ENCODE data around the gene TSPAN4.
A peak's percentile ranks its signal among the peaks of the same experiment; 100 is the strongest.

TSPAN4 gene

GRCh38 chr11:889257-889656 is 46.6 kb downstream of the TSPAN4 start:
- no peak for DNase-seq (ENCODE audit: low read depth in 2 of 2)

- DNase-seq (ENCODE audit: low read depth in 2 of 2), result no peak
Measured at GRCh38 chr11:889687-890475, 47.2 kb downstream of the TSPAN4 start.

GRCh38 chr11:890794-891540 is 48.3 kb downstream of the TSPAN4 start:
- DNase-seq (ENCODE audit: low read depth in 2 of 2), result no peak

- DNase-seq (ENCODE audit: low read depth in 2 of 2), result no peak
Measured at GRCh38 chr11:893008-893654, 50.5 kb downstream of the TSPAN4 start.

GRCh38 chr11:894575-895201 is 52.0 kb downstream of the TSPAN4 start:
- no peak for DNase-seq (ENCODE audit: low read depth in 2 of 2)

- DNase-seq (ENCODE audit: low read depth in 2 of 2), result no peak
Measured at GRCh38 chr11:895331-896110, 52.9 kb downstream of the TSPAN4 start.

- no peak for DNase-seq (ENCODE audit: low read depth in 2 of 2)
Measured at GRCh38 chr11:897253-898142, 54.8 kb downstream of the TSPAN4 start.

GRCh38 chr11:898143-898511 is 55.5 kb downstream of the TSPAN4 start:
- no peak for DNase-seq (ENCODE audit: low read depth in 2 of 2)

GRCh38 chr11:898540-899190 is 56.0 kb downstream of the TSPAN4 start:
- DNase-seq (ENCODE audit: low read depth in 2 of 2), result no peak

GRCh38 chr11:899724-900123 is 57.1 kb downstream of the TSPAN4 start:
- no peak for DNase-seq (ENCODE audit: low read depth in 2 of 2)

- DNase-seq (ENCODE audit: low read depth in 2 of 2), result no peak
Measured at GRCh38 chr11:900545-900944, 57.9 kb downstream of the TSPAN4 start.

GRCh38 chr11:901452-902061 is 58.9 kb downstream of the TSPAN4 start:
- no peak for DNase-seq (ENCODE audit: low read depth in 2 of 2)

- DNase-seq (ENCODE audit: low read depth in 2 of 2), result no peak
Measured at GRCh38 chr11:904380-904779, 61.7 kb downstream of the TSPAN4 start.

GRCh38 chr11:905952-906351 is 63.3 kb downstream of the TSPAN4 start:
- DNase-seq (ENCODE audit: low read depth in 2 of 2), result no peak

GRCh38 chr11:907668-908067 is 65.0 kb downstream of the TSPAN4 start:
- no peak for DNase-seq (ENCODE audit: low read depth in 2 of 2)

GRCh38 chr11:908273-908672 is 65.6 kb downstream of the TSPAN4 start:
- no peak for DNase-seq (ENCODE audit: low read depth in 2 of 2)

- DNase-seq (ENCODE audit: low read depth in 2 of 2), result no peak
Measured at GRCh38 chr11:909406-909805, 66.8 kb downstream of the TSPAN4 start.

GRCh38 chr11:910044-910588 is 67.5 kb downstream of the TSPAN4 start:
- DNase-seq (ENCODE audit: low read depth in 2 of 2), result no peak

GRCh38 chr11:910589-911030 is 68.0 kb downstream of the TSPAN4 start, which contains the start of gene CHID1:
CHID1 (minus strand) TSS chr11:910810; CDS start chr11:904816, 5,994 bp downstream.
- DNase-seq (ENCODE audit: low read depth in 2 of 2), result peak; percentile 57 to 73
